DOHH2 (cell line): ENCODE data around the gene ITPRID2.

Experiments used
- CTCF ChIP-seq: fragments of 200-600 bp; sonication (generic); IDR thresholded peaks from one replicate; pipeline ENCODE4 v1.5.1; 2014; ENCODE audit warnings: antibody characterized with exemption, mild to moderate bottlenecking, low read depth, low read length; ENCODE audit not compliant: poor library complexity, severe bottlenecking
- EZH2phosphoT487 ChIP-seq: fragments of 200-600 bp; sonication (generic); IDR thresholded peaks from 2 replicates; pipeline ENCODE4 v1.6.1; 2017; ENCODE audit warnings: borderline replicate concordance, mild to moderate bottlenecking, antibody characterized with exemption, low read length, moderate library complexity, mixed read lengths

GRCh38 chr2:181859803-181860202 lies 31.7 kb upstream of the ITPRID2 start:
- TF ChIP-seq CTCF (no peak), EZH2phosphoT487 (no peak)
